ENCODE measurements around the gene GPR132.
A peak's percentile ranks its signal among the peaks of the same experiment; 100 is the strongest.
"Not testable (repeated sequence)": the region's sequence is repeated elsewhere in the genome, so short reads cannot be mapped to it uniquely, and the experiment has no call there.

GPR132 gene

GRCh38 chr14:105075379-105076295 lies 10.4 kb upstream of the GPR132 start:
- DNase-seq (ENCODE audit: low read depth in 3 of 3) = no peak

- DNase-seq (ENCODE audit: low read depth in 3 of 3) = no peak
Observed at GRCh38 chr14:105074601-105075053, 9.4 kb upstream of the GPR132 start.

- DNase-seq (ENCODE audit: low read depth in 3 of 3) = no peak
Observed at GRCh38 chr14:105073720-105074600, 8.7 kb upstream of the GPR132 start.

GRCh38 chr14:105072892-105073719 lies 7.9 kb upstream of the GPR132 start:
- no peak for DNase-seq (ENCODE audit: low read depth in 3 of 3)

- DNase-seq (ENCODE audit: low read depth in 3 of 3) = no peak
Observed at GRCh38 chr14:105072381-105072861, 7.2 kb upstream of the GPR132 start.

- no peak for DNase-seq (ENCODE audit: low read depth in 3 of 3)
Observed at GRCh38 chr14:105071942-105072341, 6.7 kb upstream of the GPR132 start.

- DNase-seq (ENCODE audit: low read depth in 3 of 3) = no peak
Observed at GRCh38 chr14:105071326-105071725, 6.1 kb upstream of the GPR132 start.

- DNase-seq (ENCODE audit: low read depth in 3 of 3) = no peak
Observed at GRCh38 chr14:105070760-105071137, 5.5 kb upstream of the GPR132 start.

GRCh38 chr14:105069871-105070759 lies 4.9 kb upstream of the GPR132 start:
- no peak for DNase-seq (ENCODE audit: low read depth in 3 of 3)

- DNase-seq (ENCODE audit: low read depth in 3 of 3) = no peak
Observed at GRCh38 chr14:105069522-105069870, 4.3 kb upstream of the GPR132 start.

- no peak for DNase-seq (ENCODE audit: low read depth in 3 of 3)
Observed at GRCh38 chr14:105068818-105069217, 3.6 kb upstream of the GPR132 start.

- DNase-seq (ENCODE audit: low read depth in 3 of 3) = no peak
Observed at GRCh38 chr14:105067969-105068301, 2.7 kb upstream of the GPR132 start.

- peak in 2 of 3 experiments; percentile 46 to 56 for DNase-seq (ENCODE audit: low read depth in 3 of 3)
Observed at GRCh38 chr14:105067140-105067968, 2.1 kb upstream of the GPR132 start.

GRCh38 chr14:105066240-105067071 lies 1.2 kb upstream of the GPR132 start:
- DNase-seq (ENCODE audit: low read depth in 3 of 3) = no peak

GRCh38 chr14:105064721-105065143 lies 498 bp downstream of the GPR132 start:
- no peak for DNase-seq (ENCODE audit: low read depth in 3 of 3)

- no peak for DNase-seq (ENCODE audit: low read depth in 3 of 3)
Observed at GRCh38 chr14:105064001-105064400, 1.2 kb downstream of the GPR132 start.

GRCh38 chr14:105063506-105063905 lies 1.7 kb downstream of the GPR132 start:
- not testable (repeated sequence) for DNase-seq (ENCODE audit: low read depth in 3 of 3)

GRCh38 chr14:105063056-105063455 lies 2.2 kb downstream of the GPR132 start:
- no peak for DNase-seq (ENCODE audit: low read depth in 3 of 3)

- DNase-seq (ENCODE audit: low read depth in 3 of 3) = no peak
Observed at GRCh38 chr14:105062048-105062433, 3.2 kb downstream of the GPR132 start.
